Hepatocyte (in vitro differentiated cells): Measurements from ENCODE around the gene AQP12B. TPM values are rescaled to one million over a fixed set of nuclear protein-coding genes. Genes with fewer than 3 reads are reported as not detected.
"Not testable (repeated sequence)": the region's sequence is repeated elsewhere in the genome, so short reads cannot be mapped to it uniquely, and the experiment has no call there.

Source experiments
- DNase-seq: peaks from one replicate; pipeline ENCODE4 v3.0.0-alpha.2; 2016; ENCODE audit warnings: low spot score
- H2AFZ ChIP-seq: fragments of 200-600 bp; sonication (generic); 2 replicates; pipeline ENCODE4 v1.6.0; 2016; ENCODE audit warnings: antibody characterized with exemption, mild to moderate bottlenecking
- H3K27ac ChIP-seq: fragments of 200-600 bp; sonication (generic); 2 replicates; pipeline ENCODE4 v1.5.1; 2016; ENCODE audit warnings: mild to moderate bottlenecking
- H3K27me3 ChIP-seq: fragments of 200-600 bp; sonication (generic); 2 replicates; pipeline ENCODE4 v1.6.1; 2016
- H3K36me3 ChIP-seq: fragments of 200-600 bp; sonication (generic); replicated peaks from 2 replicates; pipeline ENCODE4 v1.5.1; 2016; ENCODE audit warnings: low read depth; ENCODE audit not compliant: insufficient read depth
- H3K4me1 ChIP-seq: fragments of 200-600 bp; sonication (generic); 2 replicates; pipeline ENCODE4 v1.5.1; 2016; ENCODE audit warnings: mild to moderate bottlenecking, moderate library complexity; ENCODE audit not compliant: insufficient read depth
- H3K4me2 ChIP-seq: fragments of 200-600 bp; sonication (generic); 2 replicates; pipeline ENCODE4 v1.6.0; 2016
- H3K4me3 ChIP-seq: fragments of 200-600 bp; sonication (generic); 2 replicates; pipeline ENCODE4 v1.5.1; 2016; ENCODE audit warnings: mild to moderate bottlenecking
- H3K79me2 ChIP-seq: fragments of 200-600 bp; sonication (generic); 2 replicates; pipeline ENCODE4 v1.6.0; 2017; ENCODE audit warnings: mild to moderate bottlenecking
- H3K9me2 ChIP-seq: fragments of 200-600 bp; sonication (generic); replicated peaks from 2 replicates; pipeline ENCODE4 v1.6.0; 2017; ENCODE audit warnings: mild to moderate bottlenecking; ENCODE audit not compliant: insufficient read depth
- H3K9me3 ChIP-seq: fragments of 200-600 bp; sonication (generic); 2 replicates; pipeline ENCODE4 v1.5.1; 2016; ENCODE audit warnings: low read depth, mild to moderate bottlenecking
- H4K20me1 ChIP-seq: fragments of 200-600 bp; sonication (generic); 2 replicates; pipeline ENCODE4 v1.6.0; 2016; ENCODE audit warnings: mild to moderate bottlenecking; ENCODE audit not compliant: insufficient read depth, poor library complexity, severe bottlenecking
- CTCF ChIP-seq: fragments of 200-600 bp; sonication (generic); IDR thresholded peaks from 2 replicates; pipeline ENCODE4 v1.5.1; 2016; ENCODE audit warnings: antibody characterized with exemption, mild to moderate bottlenecking; ENCODE audit not compliant: poor library complexity
- EZH2 ChIP-seq: fragments of 200-600 bp; sonication (generic); IDR thresholded peaks from 2 replicates; pipeline ENCODE4 v1.6.1; 2016; ENCODE audit warnings: antibody characterized with exemption, mild to moderate bottlenecking, borderline replicate concordance
- EZH2phosphoT487 ChIP-seq: fragments of 200-600 bp; sonication (generic); IDR thresholded peaks from one replicate; pipeline ENCODE4 v1.6.1; 2018; ENCODE audit warnings: antibody characterized with exemption, mild to moderate bottlenecking, low read depth, moderate library complexity; ENCODE audit not compliant: unreplicated experiment, severe bottlenecking
- WGBS: methylation state at CpG from one replicate; pipeline ENCODE4 v1.1.6; 2016; ENCODE audit warnings: low lambda C conversion rate; ENCODE audit errors: missing lambda C conversion rate; 5-methylcytosine and 5-hydroxymethylcytosine counted together
- polyA plus RNA-seq: library from polyadenylated mRNA; unstranded; fragments of >200 nt; fragmentation: Nextera tagmentation; extraction: Ambion mirVana; gene quantifications from 2 replicates; pipeline ENCODE4 v1.2.1, GENCODE V29; 2016
- total RNA-seq: library from RNA; depleted of rRNA; stranded (reverse); fragments of >200 nt; gene quantifications from 2 replicates; pipeline ENCODE4 v1.2.3, GENCODE V29; 2014

The AQP12B gene
- total RNA-seq (0.04 TPM in 1 of 2 replicates, not detected in the other), polyA plus RNA-seq (0.38 and 0.53 TPM in 2 replicates)

- H3K36me3 ChIP-seq, H3K9me3 ChIP-seq, H3K79me2 ChIP-seq, H3K4me2 ChIP-seq, DNase-seq, H4K20me1 ChIP-seq, H3K4me3 ChIP-seq, H2AFZ ChIP-seq, H3K9me2 ChIP-seq, H3K27ac ChIP-seq, H3K27me3 ChIP-seq: not testable (repeated sequence)
- H3K4me1 ChIP-seq: peaks cover 11% of the 10 kb centered on the region
- 91% methylated on average over 27 of the region's 37 CpGs for WGBS
These were observed at the start of gene AQP12B for GRCh38 chr2:240682431-240683224. Gene AQP12B (minus strand): TSS chr2:240682885. CDS start chr2:240682837, 48 bp downstream.

GRCh38 chr2:240732184-240732583 lies 49.5 kb upstream of the AQP12B start:
- Histone ChIP-seq H3K4me3 (no peak overlapping the region), H2AFZ (no peak overlapping the region), H3K4me1 (peaks cover 3% of the 10 kb centered on the region), H3K27ac (no peak overlapping the region), H3K36me3 (no peaks in the 10 kb centered on the region), H4K20me1 (no peaks in the 10 kb centered on the region), H3K79me2 (no peaks in the 10 kb centered on the region), H3K27me3 (no peaks in the 10 kb centered on the region), H3K4me2 (no peak overlapping the region), H3K9me2 (no peaks in the 10 kb centered on the region), H3K9me3 (no peaks in the 10 kb centered on the region)
- DNase-seq: no peak
- no CpG with 5 or more reads among the region's 5 CpGs for WGBS
- TF ChIP-seq EZH2 (no peak), CTCF (no peak), EZH2phosphoT487 (no peak)

- Histone ChIP-seq H3K9me3 (no peaks in the 10 kb centered on the region), H4K20me1 (no peaks in the 10 kb centered on the region), H3K4me1 (no peaks in the 10 kb centered on the region), H3K4me3 (no peak overlapping the region), H3K27me3 (no peaks in the 10 kb centered on the region), H3K27ac (no peak overlapping the region), H3K79me2 (no peaks in the 10 kb centered on the region), H3K9me2 (no peaks in the 10 kb centered on the region), H3K36me3 (no peaks in the 10 kb centered on the region), H2AFZ (no peak overlapping the region), H3K4me2 (no peak overlapping the region)
- DNase-seq: no peak
- no peak for TF ChIP-seq CTCF
- TF ChIP-seq EZH2: no peak
- TF ChIP-seq EZH2phosphoT487: no peak
- 86% methylated on average over 7 of the region's 9 CpGs for WGBS
These were observed 48.5 kb upstream of the AQP12B start for GRCh38 chr2:240731178-240731545.

GRCh38 chr2:240730501-240731177 lies 48.0 kb upstream of the AQP12B start:
- Histone ChIP-seq H3K9me2 (no peaks in the 10 kb centered on the region), H3K36me3 (no peaks in the 10 kb centered on the region), H3K9me3 (no peaks in the 10 kb centered on the region), H3K4me2 (no peak overlapping the region), H3K4me3 (no peak overlapping the region), H2AFZ (no peak overlapping the region), H3K27ac (no peak overlapping the region), H3K4me1 (no peaks in the 10 kb centered on the region), H4K20me1 (no peaks in the 10 kb centered on the region), H3K27me3 (no peaks in the 10 kb centered on the region), H3K79me2 (no peaks in the 10 kb centered on the region)
- TF ChIP-seq EZH2phosphoT487: no peak
- no peak for DNase-seq
- 81% methylated on average over 10 of the region's 10 CpGs for WGBS
